CD4-positive, alpha-beta T cell treated with Interleukin-15 for 4 hours (primary cell): ENCODE measurements around the gene SLC12A3.

Experiments used
- DNase-seq: peaks from one replicate; pipeline ENCODE4 v3.0.0-alpha.2; 2020; ENCODE audit warnings: low spot score

The SLC12A3 gene

GRCh38 chr16:56943761-56944375 is 78.9 kb downstream of the SLC12A3 start:
- DNase-seq = no peak

- no peak for DNase-seq
Observed at GRCh38 chr16:56944954-56945839, 80.2 kb downstream of the SLC12A3 start.

GRCh38 chr16:56945847-56946527 is 81.0 kb downstream of the SLC12A3 start:
- DNase-seq = no peak

GRCh38 chr16:56946767-56947603 is 82.0 kb downstream of the SLC12A3 start:
- DNase-seq = no peak

- DNase-seq = no peak
Observed at GRCh38 chr16:56947604-56947995, 82.6 kb downstream of the SLC12A3 start.

- no peak for DNase-seq
Observed at GRCh38 chr16:56948234-56948633, 83.2 kb downstream of the SLC12A3 start.

- no peak for DNase-seq
Observed at GRCh38 chr16:56950051-56950450, 85.0 kb downstream of the SLC12A3 start.

GRCh38 chr16:56950455-56950854 is 85.4 kb downstream of the SLC12A3 start:
- DNase-seq = no peak

- peak; percentile 47 for DNase-seq
Observed at GRCh38 chr16:56950881-56951771, 86.1 kb downstream of the SLC12A3 start.

GRCh38 chr16:56953006-56953405 is 88.0 kb downstream of the SLC12A3 start:
- DNase-seq = no peak

GRCh38 chr16:56956076-56956475 is 91.1 kb downstream of the SLC12A3 start:
- DNase-seq = no peak

- DNase-seq = no peak
Observed at GRCh38 chr16:56956756-56957155, 91.7 kb downstream of the SLC12A3 start.

- no peak for DNase-seq
Observed at GRCh38 chr16:56960681-56961281, 95.8 kb downstream of the SLC12A3 start.

GRCh38 chr16:56961386-56961785 is 96.4 kb downstream of the SLC12A3 start:
- no peak for DNase-seq

- DNase-seq = no peak
Observed at GRCh38 chr16:56961851-56962281, 96.9 kb downstream of the SLC12A3 start, which contains the start of gene CETP. Gene CETP, plus strand, starts transcription at chr16:56961950. Its CDS starts 30 bp downstream, at chr16:56961980.

- DNase-seq = peak; percentile 93
Observed at GRCh38 chr16:56964243-56965148, 99.5 kb downstream of the SLC12A3 start.
